RWPE1 (cell line): ENCODE results near the gene GCC1.

Experiments used
- CTCF ChIA-PET: fragments of 350-600 bp; sonication (Branson Sonifier 250); formaldehyde crosslinking; extraction: SDS; loops from one replicate; lab custom pipeline; 2021; lab: Yijun Ruan, JAX
- POLR2A ChIA-PET: fragments of 400-600 bp; formaldehyde crosslinking; extraction: SDS; loops from one replicate; lab custom pipeline; 2020; ENCODE audit warnings: antibody characterized with exemption; ENCODE audit not compliant: low non-redundant PET; lab: Yijun Ruan, JAX
- DNase-seq: peaks from one replicate; pipeline ENCODE4 v3.0.0; 2012; ENCODE audit warnings: low spot score
- H3K27ac ChIP-seq: fragments of 450-650 bp; 2 replicates; pipeline ENCODE4 v1.5.1; 2017
- TF ChIP-seq, protein P1 (sequence below): fragments of 450-650 bp; conservative IDR thresholded peaks from 2 replicates; pipeline ENCODE4 v1.5.1; 2017; ENCODE audit warnings: low read depth, mild to moderate bottlenecking

Gene GCC1

GRCh38 chr7:127609297-127609696 is 23.9 kb upstream of the GCC1 start:
- CTCF ChIA-PET: no interaction called here
- POLR2A ChIA-PET: no interaction called here
- TF ChIP-seq, protein P1, sequence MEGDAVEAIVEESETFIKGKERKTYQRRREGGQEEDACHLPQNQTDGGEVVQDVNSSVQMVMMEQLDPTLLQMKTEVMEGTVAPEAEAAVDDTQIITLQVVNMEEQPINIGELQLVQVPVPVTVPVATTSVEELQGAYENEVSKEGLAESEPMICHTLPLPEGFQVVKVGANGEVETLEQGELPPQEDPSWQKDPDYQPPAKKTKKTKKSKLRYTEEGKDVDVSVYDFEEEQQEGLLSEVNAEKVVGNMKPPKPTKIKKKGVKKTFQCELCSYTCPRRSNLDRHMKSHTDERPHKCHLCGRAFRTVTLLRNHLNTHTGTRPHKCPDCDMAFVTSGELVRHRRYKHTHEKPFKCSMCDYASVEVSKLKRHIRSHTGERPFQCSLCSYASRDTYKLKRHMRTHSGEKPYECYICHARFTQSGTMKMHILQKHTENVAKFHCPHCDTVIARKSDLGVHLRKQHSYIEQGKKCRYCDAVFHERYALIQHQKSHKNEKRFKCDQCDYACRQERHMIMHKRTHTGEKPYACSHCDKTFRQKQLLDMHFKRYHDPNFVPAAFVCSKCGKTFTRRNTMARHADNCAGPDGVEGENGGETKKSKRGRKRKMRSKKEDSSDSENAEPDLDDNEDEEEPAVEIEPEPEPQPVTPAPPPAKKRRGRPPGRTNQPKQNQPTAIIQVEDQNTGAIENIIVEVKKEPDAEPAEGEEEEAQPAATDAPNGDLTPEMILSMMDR: no peak
- no peak overlapping the region for H3K27ac ChIP-seq
- no peak for DNase-seq

GRCh38 chr7:127608446-127608845 is 23.1 kb upstream of the GCC1 start:
- TF ChIP-seq, protein P1: no peak
- ChIA-PET POLR2A (no interaction called here), CTCF (no interaction called here)
- H3K27ac ChIP-seq: no peak overlapping the region
- DNase-seq: no peak

DNA sequence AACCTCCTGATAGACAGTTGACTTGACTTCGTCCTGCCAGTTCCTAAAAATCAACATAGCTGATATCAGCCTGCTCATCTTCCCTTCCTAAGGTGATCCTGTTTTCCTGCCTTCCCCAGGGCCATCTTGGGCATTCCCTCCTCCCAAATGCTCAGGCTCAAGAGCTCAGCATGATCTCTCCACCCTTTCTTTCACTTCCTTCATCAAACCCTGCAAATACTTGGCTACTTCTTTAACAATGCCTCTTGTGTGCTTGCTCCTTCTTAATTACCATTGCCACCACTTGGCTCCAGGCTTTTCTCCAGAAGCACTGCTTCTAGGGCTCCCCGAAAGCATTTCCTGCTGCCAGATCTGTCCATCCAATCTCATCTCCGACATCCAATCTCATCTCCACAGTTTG is 15.5 kb upstream of the GCC1 start:
- DNase-seq: no peak
- CTCF ChIA-PET: interaction anchor here (0.6 to 0.7 kb wide), 2 partner anchors 14 to 69 kb away, joined by 3 to 5 read pairs; no protein-coding TSS in a partner anchor
- H3K27ac ChIP-seq: no peak overlapping the region
- POLR2A ChIA-PET: no interaction called here
- TF ChIP-seq, protein P1: no peak

- no peak overlapping the region for H3K27ac ChIP-seq
- TF ChIP-seq, protein P1: no peak
- ChIA-PET POLR2A (no interaction called here), CTCF (no interaction called here)
- no peak for DNase-seq
Observed at GRCh38 chr7:127598318-127598717, 12.9 kb upstream of the GCC1 start.

DNA sequence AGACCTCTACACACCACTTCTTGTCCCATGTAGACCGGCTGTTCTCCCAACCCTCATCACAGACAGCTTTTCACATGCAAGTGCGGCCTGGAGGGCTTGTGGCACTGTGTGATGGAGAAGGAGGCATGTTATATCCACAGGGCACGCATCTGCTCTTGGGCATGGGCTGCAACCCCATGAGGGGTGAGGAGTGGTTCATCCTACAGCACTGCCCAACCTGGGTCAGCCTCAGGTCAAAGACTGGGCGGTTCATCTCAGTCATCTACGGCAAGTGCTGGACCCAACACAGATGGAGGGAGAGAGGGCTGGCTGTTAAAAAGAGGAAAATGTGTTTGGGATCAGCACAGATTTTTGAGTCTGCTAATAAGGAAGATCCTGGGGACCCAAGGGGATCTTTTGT is 10.3 kb upstream of the GCC1 start:
- TF ChIP-seq, protein P1: no peak
- ChIA-PET POLR2A (no interaction called here), CTCF (no interaction called here)
- no peak overlapping the region for H3K27ac ChIP-seq
- no peak for DNase-seq

- CTCF ChIA-PET: no interaction called here
- POLR2A ChIA-PET: no interaction called here
Observed at GRCh38 chr7:127594490-127594889, 9.1 kb upstream of the GCC1 start.

More at GRCh38 chr7:127594490-127594889, 9.1 kb upstream of the GCC1 start:
- H3K27ac ChIP-seq: no peak overlapping the region
- TF ChIP-seq, protein P1: no peak
- DNase-seq: no peak
